GM19328 (cell line): ENCODE measurements around the gene COIL.

Source experiments
- ATAC-seq: cut with Tn5 transposase; IDR thresholded peaks from one replicate; pipeline ENCODE4 v1.9.1; 2021; ENCODE audit warnings: mild to moderate bottlenecking, moderate library complexity; ENCODE audit not compliant: unreplicated experiment

COIL gene

GRCh38 chr17:56910509-56911235 lies 50.2 kb downstream of the COIL start:
- no peak for ATAC-seq

- ATAC-seq = no peak
Measured at GRCh38 chr17:56909742-56910508, 50.9 kb downstream of the COIL start.

- peak; percentile 71 for ATAC-seq
Measured at GRCh38 chr17:56908001-56908542, 52.8 kb downstream of the COIL start.

GRCh38 chr17:56903560-56903959 lies 57.3 kb downstream of the COIL start:
- no peak for ATAC-seq

- no peak for ATAC-seq
Measured at GRCh38 chr17:56902348-56902747, 58.5 kb downstream of the COIL start.

- no peak for ATAC-seq
Measured at GRCh38 chr17:56899403-56899802, 61.4 kb downstream of the COIL start.

- no peak for ATAC-seq
Measured at GRCh38 chr17:56898874-56899273, 62.0 kb downstream of the COIL start.

- no peak for ATAC-seq
Measured at GRCh38 chr17:56897646-56898424, 63.0 kb downstream of the COIL start.

- ATAC-seq = no peak
Measured at GRCh38 chr17:56896968-56897359, 63.9 kb downstream of the COIL start.

GRCh38 chr17:56896217-56896967 lies 64.5 kb downstream of the COIL start:
- ATAC-seq = no peak

GRCh38 chr17:56894859-56895455 lies 65.9 kb downstream of the COIL start:
- no peak for ATAC-seq

- no peak for ATAC-seq
Measured at GRCh38 chr17:56893503-56893902, 67.3 kb downstream of the COIL start.

- ATAC-seq = no peak
Measured at GRCh38 chr17:56892333-56892732, 68.5 kb downstream of the COIL start.

- ATAC-seq = no peak
Measured at GRCh38 chr17:56891751-56892150, 69.1 kb downstream of the COIL start.

- no peak for ATAC-seq
Measured at GRCh38 chr17:56890906-56891674, 69.8 kb downstream of the COIL start.

- no peak for ATAC-seq
Measured at GRCh38 chr17:56890390-56890789, 70.5 kb downstream of the COIL start.
